Measurements from ENCODE around the gene GRK5. TPM values are rescaled to one million over a fixed set of nuclear protein-coding genes. Genes with fewer than 3 reads are reported as not detected.
A peak's percentile ranks its signal among the peaks of the same experiment; 100 is the strongest.

Gene GRK5
- total and polyA plus RNA-seq, 9 of the 15 experiments (the other 6 are each of a cell fraction or from before 2014, with no cell fraction given) = 0.46 to 0.83 (median 0.67) TPM; not detected in 2

GRCh38 chr10:119161680-119162451 lies 45.5 kb upstream of the GRK5 start (continued):
- TF ChIP-seq, protein P1, sequence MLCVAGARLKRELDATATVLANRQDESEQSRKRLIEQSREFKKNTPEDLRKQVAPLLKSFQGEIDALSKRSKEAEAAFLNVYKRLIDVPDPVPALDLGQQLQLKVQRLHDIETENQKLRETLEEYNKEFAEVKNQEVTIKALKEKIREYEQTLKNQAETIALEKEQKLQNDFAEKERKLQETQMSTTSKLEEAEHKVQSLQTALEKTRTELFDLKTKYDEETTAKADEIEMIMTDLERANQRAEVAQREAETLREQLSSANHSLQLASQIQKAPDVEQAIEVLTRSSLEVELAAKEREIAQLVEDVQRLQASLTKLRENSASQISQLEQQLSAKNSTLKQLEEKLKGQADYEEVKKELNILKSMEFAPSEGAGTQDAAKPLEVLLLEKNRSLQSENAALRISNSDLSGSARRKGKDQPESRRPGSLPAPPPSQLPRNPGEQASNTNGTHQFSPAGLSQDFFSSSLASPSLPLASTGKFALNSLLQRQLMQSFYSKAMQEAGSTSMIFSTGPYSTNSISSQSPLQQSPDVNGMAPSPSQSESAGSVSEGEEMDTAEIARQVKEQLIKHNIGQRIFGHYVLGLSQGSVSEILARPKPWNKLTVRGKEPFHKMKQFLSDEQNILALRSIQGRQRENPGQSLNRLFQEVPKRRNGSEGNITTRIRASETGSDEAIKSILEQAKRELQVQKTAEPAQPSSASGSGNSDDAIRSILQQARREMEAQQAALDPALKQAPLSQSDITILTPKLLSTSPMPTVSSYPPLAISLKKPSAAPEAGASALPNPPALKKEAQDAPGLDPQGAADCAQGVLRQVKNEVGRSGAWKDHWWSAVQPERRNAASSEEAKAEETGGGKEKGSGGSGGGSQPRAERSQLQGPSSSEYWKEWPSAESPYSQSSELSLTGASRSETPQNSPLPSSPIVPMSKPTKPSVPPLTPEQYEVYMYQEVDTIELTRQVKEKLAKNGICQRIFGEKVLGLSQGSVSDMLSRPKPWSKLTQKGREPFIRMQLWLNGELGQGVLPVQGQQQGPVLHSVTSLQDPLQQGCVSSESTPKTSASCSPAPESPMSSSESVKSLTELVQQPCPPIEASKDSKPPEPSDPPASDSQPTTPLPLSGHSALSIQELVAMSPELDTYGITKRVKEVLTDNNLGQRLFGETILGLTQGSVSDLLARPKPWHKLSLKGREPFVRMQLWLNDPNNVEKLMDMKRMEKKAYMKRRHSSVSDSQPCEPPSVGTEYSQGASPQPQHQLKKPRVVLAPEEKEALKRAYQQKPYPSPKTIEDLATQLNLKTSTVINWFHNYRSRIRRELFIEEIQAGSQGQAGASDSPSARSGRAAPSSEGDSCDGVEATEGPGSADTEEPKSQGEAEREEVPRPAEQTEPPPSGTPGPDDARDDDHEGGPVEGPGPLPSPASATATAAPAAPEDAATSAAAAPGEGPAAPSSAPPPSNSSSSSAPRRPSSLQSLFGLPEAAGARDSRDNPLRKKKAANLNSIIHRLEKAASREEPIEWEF (CRISPR knock-in tag; IDR thresholded peaks at IDR 0.05) = no peak
- TF ChIP-seq ZHX1 (conservative IDR thresholded peaks at IDR 0.05; ENCODE audit: low read length) = no peak
- TF ChIP-seq, protein P2, sequence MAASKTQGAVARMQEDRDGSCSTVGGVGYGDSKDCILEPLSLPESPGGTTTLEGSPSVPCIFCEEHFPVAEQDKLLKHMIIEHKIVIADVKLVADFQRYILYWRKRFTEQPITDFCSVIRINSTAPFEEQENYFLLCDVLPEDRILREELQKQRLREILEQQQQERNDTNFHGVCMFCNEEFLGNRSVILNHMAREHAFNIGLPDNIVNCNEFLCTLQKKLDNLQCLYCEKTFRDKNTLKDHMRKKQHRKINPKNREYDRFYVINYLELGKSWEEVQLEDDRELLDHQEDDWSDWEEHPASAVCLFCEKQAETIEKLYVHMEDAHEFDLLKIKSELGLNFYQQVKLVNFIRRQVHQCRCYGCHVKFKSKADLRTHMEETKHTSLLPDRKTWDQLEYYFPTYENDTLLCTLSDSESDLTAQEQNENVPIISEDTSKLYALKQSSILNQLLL (CRISPR knock-in tag; IDR thresholded peaks at IDR 0.05; ENCODE audit: borderline replicate concordance) = no peak
- TF ChIP-seq HDAC3 (IDR thresholded peaks at IDR 0.05; ENCODE audit: borderline replicate concordance, partially characterized antibody) = no peak
- TF ChIP-seq NCOR1 (IDR thresholded peaks at IDR 0.05) = peak; percentile 6; the same call in 1 of the 2 replicates
- peak in 1 of 2 experiments; percentile 45; a peak in 1 of 4 replicates for TF ChIP-seq RCOR1 (IDR thresholded peaks at IDR 0.05; ENCODE audit: borderline replicate concordance in 1 of 2, low read depth in 2 of 2, low read length in 2 of 2)
- no peak for TF ChIP-seq COPS2 (conservative IDR thresholded peaks at IDR 0.05)
- no peak for TF ChIP-seq CREB3 (tag; conservative IDR thresholded peaks at IDR 0.05; ENCODE audit: low read depth)
- peak; percentile 34 for TF ChIP-seq SMAD4 (CRISPR knock-in tag; conservative IDR thresholded peaks at IDR 0.05)
- no peak for TF ChIP-seq ZNF717 (CRISPR knock-in tag; IDR thresholded peaks at IDR 0.05)
- TF ChIP-seq ZNF449 (CRISPR knock-in tag; IDR thresholded peaks at IDR 0.05) = no peak
- TF ChIP-seq ARNT (IDR thresholded peaks at IDR 0.05) = no peak
- TF ChIP-seq KLF13 (tag; IDR thresholded peaks at IDR 0.05; ENCODE audit: borderline replicate concordance, low read depth) = no peak

Measured in K562 (cell line).